DND-41 (cell line): ENCODE results near the gene OPN5.

Experiments used
- EZH2 ChIP-seq: IDR thresholded peaks from 3 replicates; pipeline ENCODE4 v1.6.1; 2012; ENCODE audit warnings: borderline replicate concordance, low read depth, mild to moderate bottlenecking, moderate library complexity, low read length, inconsistent platforms; ENCODE audit not compliant: severe bottlenecking
- TF ChIP-seq, protein P1 (sequence below): IDR thresholded peaks from 2 replicates; pipeline ENCODE4 v1.5.1; 2012; ENCODE audit warnings: borderline replicate concordance, low read length, moderate library complexity, mild to moderate bottlenecking; ENCODE audit not compliant: poor library complexity, severe bottlenecking; ENCODE audit errors: extremely low read depth

DNA sequence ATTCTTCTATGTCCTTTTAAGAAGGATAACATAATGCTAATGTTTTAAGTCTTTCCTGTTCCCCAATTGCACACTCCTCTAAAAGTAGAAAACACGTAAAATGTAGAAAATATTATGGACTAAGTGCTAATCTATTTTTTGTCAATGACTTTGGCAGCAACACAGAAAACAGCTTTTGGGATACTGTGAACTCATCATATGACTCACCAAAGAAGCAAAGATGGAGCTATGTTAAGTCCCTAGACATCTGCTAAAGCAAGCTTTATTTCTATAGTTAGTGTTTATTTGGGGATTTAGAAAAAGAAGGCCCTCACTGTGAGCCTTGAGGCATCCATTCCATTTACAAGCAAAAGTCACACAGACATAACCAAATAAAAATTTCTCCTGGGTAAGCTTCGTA is 23.0 kb downstream of the OPN5 start:
- no peak for TF ChIP-seq EZH2
- TF ChIP-seq, protein P1, sequence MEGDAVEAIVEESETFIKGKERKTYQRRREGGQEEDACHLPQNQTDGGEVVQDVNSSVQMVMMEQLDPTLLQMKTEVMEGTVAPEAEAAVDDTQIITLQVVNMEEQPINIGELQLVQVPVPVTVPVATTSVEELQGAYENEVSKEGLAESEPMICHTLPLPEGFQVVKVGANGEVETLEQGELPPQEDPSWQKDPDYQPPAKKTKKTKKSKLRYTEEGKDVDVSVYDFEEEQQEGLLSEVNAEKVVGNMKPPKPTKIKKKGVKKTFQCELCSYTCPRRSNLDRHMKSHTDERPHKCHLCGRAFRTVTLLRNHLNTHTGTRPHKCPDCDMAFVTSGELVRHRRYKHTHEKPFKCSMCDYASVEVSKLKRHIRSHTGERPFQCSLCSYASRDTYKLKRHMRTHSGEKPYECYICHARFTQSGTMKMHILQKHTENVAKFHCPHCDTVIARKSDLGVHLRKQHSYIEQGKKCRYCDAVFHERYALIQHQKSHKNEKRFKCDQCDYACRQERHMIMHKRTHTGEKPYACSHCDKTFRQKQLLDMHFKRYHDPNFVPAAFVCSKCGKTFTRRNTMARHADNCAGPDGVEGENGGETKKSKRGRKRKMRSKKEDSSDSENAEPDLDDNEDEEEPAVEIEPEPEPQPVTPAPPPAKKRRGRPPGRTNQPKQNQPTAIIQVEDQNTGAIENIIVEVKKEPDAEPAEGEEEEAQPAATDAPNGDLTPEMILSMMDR, result no peak
